GM12878 (cell line): ENCODE data around the gene HINFP. TPM values are rescaled to one million over a fixed set of nuclear protein-coding genes. Genes with fewer than 3 reads are reported as not detected.

Experiments
- ATAC-seq: fragments of 200-7000 bp; cut with Tn5 transposase; 3 replicates; pipeline ENCODE4 v1.9.1; 2020; ENCODE audit warnings: mild to moderate bottlenecking, moderate library complexity
- BruUV-seq: library from RNA; stranded (reverse); fragments of 400-500 nt; replicated peaks from 2 replicates; lab custom pipeline; 2021; lab: Mats Ljungman, UMichigan
- CTCF ChIA-PET: fragments of 300-600 bp; sonication (Branson Sonifier 250); formaldehyde crosslinking; extraction: SDS; loops from one replicate; lab custom pipeline; 2021; ENCODE audit warnings: inconsistent platforms; lab: Yijun Ruan, JAX
- POLR2A ChIA-PET: fragments of 350-600 bp; formaldehyde crosslinking; extraction: SDS; loops from one replicate; lab custom pipeline; 2021; ENCODE audit warnings: inconsistent platforms; lab: Charles Lee
- RAD21 ChIA-PET: fragments of 300-600 bp; sonication (Branson Sonifier 250); formaldehyde crosslinking; loops from one replicate; lab custom pipeline; 2023; ENCODE audit warnings: antibody characterized with exemption; ENCODE audit not compliant: unreplicated experiment; lab: Charles Lee
- SMC1A ChIA-PET: fragments of 300-600 bp; sonication (Branson Sonifier 250); formaldehyde crosslinking; loops from one replicate; lab custom pipeline; 2023; ENCODE audit not compliant: unreplicated experiment, uncharacterized antibody; lab: Charles Lee
- DNase-seq: peaks from one replicate; pipeline ENCODE4 v3.0.0-alpha.2; 2011; ENCODE audit warnings: low read depth, low spot score
- FAIRE-seq: peaks from 3 replicates; lab custom pipeline; 2011; peaks lifted over from hg19 to GRCh38; lab: Jason Lieb, UNC
- H2AFZ ChIP-seq: 2 replicates; pipeline ENCODE4 v1.6.0; 2011; ENCODE audit warnings: low read depth, low read length, control low read depth; ENCODE audit not compliant: control insufficient read depth
- H3K27ac ChIP-seq: 2 replicates; pipeline ENCODE4 v1.5.1; 2011; ENCODE audit warnings: control low read depth; ENCODE audit not compliant: control insufficient read depth, insufficient read depth
- H3K27me3 ChIP-seq, 2 experiments: replicated peaks in 1 of 2; 2 replicates each; pipeline versions ENCODE4 v1.6.0 to v1.6.1; 2011; ENCODE audit warnings: low read length in 1 of 2; ENCODE audit not compliant: control insufficient read depth in 2 of 2, insufficient read depth in 2 of 2
- H3K36me3 ChIP-seq, 2 experiments: 2 replicates each; pipeline ENCODE4 v1.5.1; 2011; ENCODE audit warnings: low read length in 1 of 2; ENCODE audit not compliant: control insufficient read depth in 2 of 2, insufficient read depth in 2 of 2
- H3K4me1 ChIP-seq: 2 replicates; pipeline ENCODE4 v1.6.1; 2011; ENCODE audit warnings: mild to moderate bottlenecking, low read length, moderate library complexity, mixed read lengths; ENCODE audit not compliant: control insufficient read depth, insufficient read depth
- H3K4me2 ChIP-seq: 2 replicates; pipeline ENCODE4 v1.6.0; 2011; ENCODE audit warnings: control low read depth; ENCODE audit not compliant: control insufficient read depth, insufficient read depth
- H3K4me3 ChIP-seq: fragments of 200-600 bp; sonication (generic); 2 replicates; pipeline ENCODE4 v1.5.1; 2016
- H3K79me2 ChIP-seq: 2 replicates; pipeline ENCODE4 v1.6.0; 2011; ENCODE audit warnings: low read length; ENCODE audit not compliant: control insufficient read depth, insufficient read depth
- H3K9ac ChIP-seq: 2 replicates; pipeline ENCODE4 v1.8.0; 2011; ENCODE audit warnings: low read length, control low read depth, mixed read lengths; ENCODE audit not compliant: control insufficient read depth, insufficient read depth
- H3K9me3 ChIP-seq: replicated peaks from 3 replicates; pipeline ENCODE4 v1.5.1; 2011; ENCODE audit warnings: mild to moderate bottlenecking, low read length; ENCODE audit not compliant: control insufficient read depth, insufficient read depth
- H4K20me1 ChIP-seq: 2 replicates; pipeline ENCODE4 v1.6.0; 2011; ENCODE audit not compliant: control insufficient read depth, insufficient read depth
- ATF3 ChIP-seq: IDR thresholded peaks from 2 replicates; pipeline ENCODE4 v1.6.1; 2011; ENCODE audit warnings: low read depth, mild to moderate bottlenecking, low read length, moderate library complexity, borderline replicate concordance; ENCODE audit errors: extremely low read depth
- EGR1 ChIP-seq, 2 experiments: IDR thresholded peaks; 1 replicate in 1 of 2; 2 replicates in 1 of 2; pipeline ENCODE4 v1.6.1; 2011 to 2012; ENCODE audit warnings: low read depth in 2 of 2, low read length in 2 of 2, borderline replicate concordance in 1 of 2, mild to moderate bottlenecking in 1 of 2, moderate library complexity in 1 of 2
- GABPA ChIP-seq: IDR thresholded peaks from 2 replicates; pipeline ENCODE4 v1.6.1; 2014; ENCODE audit warnings: antibody characterized with exemption, low read depth, mild to moderate bottlenecking, inconsistent platforms
- NFYA ChIP-seq: IDR thresholded peaks from 2 replicates; pipeline ENCODE4 v1.6.1; 2011; ENCODE audit warnings: low read depth, mild to moderate bottlenecking, low read length, improper control_type of control experiment, borderline replicate concordance
- PAX8 ChIP-seq: fragments of 450-650 bp; IDR thresholded peaks from 2 replicates; pipeline ENCODE4 v1.6.1; 2017; ENCODE audit warnings: mild to moderate bottlenecking, moderate library complexity
- RBBP5 ChIP-seq: fragments of 200-600 bp; sonication (generic); conservative IDR thresholded peaks from 2 replicates; pipeline ENCODE4 v1.6.1; 2016
- SREBF2 ChIP-seq: IDR thresholded peaks from 2 replicates; pipeline ENCODE4 v1.6.1; 2012; ENCODE audit warnings: mild to moderate bottlenecking, low read length
- TBL1XR1 ChIP-seq: IDR thresholded peaks from 2 replicates; pipeline ENCODE4 v1.6.1; 2012; ENCODE audit warnings: low read depth, low read length, improper control_type of control experiment
- ZNF217 ChIP-seq: fragments of 450-650 bp; IDR thresholded peaks from 2 replicates; pipeline ENCODE4 v1.6.1; 2017; ENCODE audit warnings: antibody characterized with exemption, mild to moderate bottlenecking
- WGBS: methylation state at CpG from one replicate; pipeline ENCODE4 v1.1.6; 2016; ENCODE audit warnings: low lambda C conversion rate; ENCODE audit not compliant: insufficient replicate concordance, insufficient coverage; ENCODE audit errors: missing lambda C conversion rate; 5-methylcytosine and 5-hydroxymethylcytosine counted together
- in situ Hi-C: fragments of 300-500 bp; cut with MboI; formaldehyde crosslinking; loops from 9 replicates; pipeline ENCODE4 v1.14.3; 2018; ENCODE audit warnings: mixed read lengths
- intact Hi-C: fragments of 100-400 bp; cut with micrococcal nuclease; formaldehyde crosslinking; loops from one replicate; pipeline ENCODE4 v1.14.2; 2022; ENCODE audit not compliant: unreplicated experiment
- polyA plus RNA-seq, 11 experiments: library from polyadenylated mRNA; depleted of rRNA in 4 of 11; unstranded in 6 of 11; stranded (reverse) in 5 of 11; fragments of >200 nt; fragmentation: Nextera tagmentation in 4 of 11; fragmentation: Illumina TruSeq in 1 of 11; extraction: Ambion mirVana in 4 of 11; extraction: Trizol in 1 of 11; gene quantifications; 1 replicate in 1 of 11; 2 replicates in 10 of 11; pipeline versions ENCODE4 v1.2.1 to v1.2.3, GENCODE V29; 2011 to 2016; ENCODE audit warnings: inconsistent platforms in 2 of 11, missing spikeins in 2 of 11, low read depth in 1 of 11
- total RNA-seq, 4 experiments: library from RNA; depleted of rRNA in 3 of 4; stranded (reverse); fragments of >200 nt in 3 of 4; fragmentation: Illumina TruSeq in 1 of 4; extraction: Trizol in 1 of 4; gene quantifications; 2 replicates each; pipeline versions ENCODE4 v1.2.1 to v1.2.3, GENCODE V29; 2013 to 2021

Gene HINFP
- total and polyA plus RNA-seq, 10 of the 15 experiments (the other 5 are each of a cell fraction or from before 2014, with no cell fraction given), result 13.1 to 26.3 (median 18.6) TPM

- FAIRE-seq (no peak), ATAC-seq (no peak), DNase-seq (no peak)
- Histone ChIP-seq H3K36me3 (peaks cover 0 to 12% of the 10 kb centered on the region in 2 experiments; a peak in 2 of 4 replicates), H3K4me2 (no peak overlapping the region), H4K20me1 (no peaks in the 10 kb centered on the region), H3K4me3 (no peak overlapping the region), H2AFZ (no peak overlapping the region), H3K4me1 (peaks cover 8% of the 10 kb centered on the region), H3K9me3 (no peaks in the 10 kb centered on the region), H3K9ac (no peak overlapping the region), H3K27ac (no peak overlapping the region), H3K27me3 (no peaks in the 10 kb centered on the region), H3K79me2 (peaks cover 21% of the 10 kb centered on the region)
- intact Hi-C loops, result no loop called here
- ChIA-PET POLR2A (interaction anchor here (0.8 kb wide), 1 partner anchor 84 kb away, joined by 3 read pairs; no protein-coding TSS in a partner anchor), CTCF (interaction anchor here (0.8 to 1.2 kb wide), 4 partner anchors 9 to 176 kb away, joined by 3 to 4 read pairs (median 3); no protein-coding TSS in a partner anchor), SMC1A (interaction anchor here (1.8 kb wide), 1 partner anchor 16 kb away, joined by 5 read pairs; no protein-coding TSS in a partner anchor), RAD21 (interaction anchor here (0.7 kb wide), 1 partner anchor 69 kb away, joined by 3 read pairs; the partner anchor contains the start of gene HYOU1)
- in situ Hi-C loops, result no loop called here
- TF ChIP-seq GABPA (no peak), ATF3 (no peak), EGR1 (IDR thresholded peaks at IDR 0.05; ENCODE audit: borderline replicate concordance in 1 of 2, low read depth in 2 of 2, low read length in 2 of 2) (no peak), ZNF217 (no peak), TBL1XR1 (no peak), PAX8 (no peak), SREBF2 (no peak), RBBP5 (no peak), NFYA (no peak)
- WGBS, result 90% methylated on average over 5 of the region's 6 CpGs
- BruUV-seq, result no TSS peak
These were observed 4.4 kb downstream of the HINFP start for GRCh38 chr11:119125821-119126220.
